Trophoblast cell (in vitro differentiated cells and primary cell): ENCODE data around the gene AGBL4.

Experiments used
- DNase-seq, 2 donors: peaks; one replicate each; pipeline ENCODE4 v3.0.0-alpha.2; 2016
- H2AFZ ChIP-seq: 2 replicates; pipeline ENCODE4 v1.6.1; 2013; ENCODE audit warnings: low read length, moderate library complexity, mild to moderate bottlenecking; ENCODE audit not compliant: insufficient read depth, poor library complexity
- H2AK5ac ChIP-seq: 2 replicates; pipeline ENCODE4 v1.6.1; 2013; ENCODE audit warnings: mild to moderate bottlenecking, low read length
- H2BK120ac ChIP-seq: 2 replicates; pipeline ENCODE4 v1.6.1; 2013; ENCODE audit warnings: low read length, mild to moderate bottlenecking, moderate library complexity; ENCODE audit not compliant: insufficient read depth, poor library complexity
- H2BK12ac ChIP-seq: 2 replicates; pipeline ENCODE4 v1.6.1; 2013; ENCODE audit warnings: mild to moderate bottlenecking, low read length, moderate library complexity
- H2BK5ac ChIP-seq: 2 replicates; pipeline ENCODE4 v1.6.1; 2013; ENCODE audit warnings: low read length, low read depth, moderate library complexity, mild to moderate bottlenecking; ENCODE audit not compliant: poor library complexity
- H3K14ac ChIP-seq: 2 replicates; pipeline ENCODE4 v1.6.1; 2013; ENCODE audit warnings: mild to moderate bottlenecking, low read length
- H3K18ac ChIP-seq: 2 replicates; pipeline ENCODE4 v1.6.1; 2013; ENCODE audit warnings: mild to moderate bottlenecking, low read length
- H3K23ac ChIP-seq: 2 replicates; pipeline ENCODE4 v1.6.1; 2013; ENCODE audit warnings: low read length
- H3K27ac ChIP-seq: 2 replicates; pipeline ENCODE4 v1.5.1; 2013; ENCODE audit warnings: low read depth, mild to moderate bottlenecking, inconsistent platforms, low read length, moderate library complexity
- H3K27me3 ChIP-seq: 2 replicates; pipeline ENCODE4 v1.6.1; 2013; ENCODE audit warnings: inconsistent platforms, mild to moderate bottlenecking, low read length, moderate library complexity; ENCODE audit not compliant: insufficient read depth
- H3K36me3 ChIP-seq, 2 experiments: 1 replicate in 1 of 2; 2 replicates in 1 of 2; pipeline ENCODE4 v1.6.1; 2013; ENCODE audit warnings: low read length in 2 of 2, mild to moderate bottlenecking in 2 of 2, moderate library complexity in 1 of 2; ENCODE audit not compliant: insufficient read depth in 2 of 2, control insufficient read depth in 1 of 2
- H3K4ac ChIP-seq: 2 replicates; pipeline ENCODE4 v1.6.1; 2013; ENCODE audit warnings: low read depth, mild to moderate bottlenecking, low read length, moderate library complexity
- H3K4me1 ChIP-seq, 2 experiments: 1 replicate in 1 of 2; 2 replicates in 1 of 2; pipeline ENCODE4 v1.6.1; 2013; ENCODE audit warnings: low read length in 2 of 2, mild to moderate bottlenecking in 2 of 2, moderate library complexity in 1 of 2; ENCODE audit not compliant: insufficient read depth in 2 of 2, control insufficient read depth in 1 of 2
- H3K4me2 ChIP-seq: 2 replicates; pipeline ENCODE4 v1.6.1; 2013; ENCODE audit warnings: inconsistent platforms, mild to moderate bottlenecking, low read length, moderate library complexity
- H3K4me3 ChIP-seq: 2 replicates; pipeline ENCODE4 v1.5.1; 2013; ENCODE audit warnings: mild to moderate bottlenecking, low read depth, low read length, inconsistent platforms
- H3K79me1 ChIP-seq: one replicate; pipeline ENCODE4 v1.6.1; 2013; ENCODE audit warnings: low read length
- H3K79me2 ChIP-seq: 2 replicates; pipeline ENCODE4 v1.6.1; 2013; ENCODE audit warnings: low read length, mild to moderate bottlenecking; ENCODE audit not compliant: control insufficient read depth, insufficient read depth, poor library complexity
- H3K9ac ChIP-seq: 2 replicates; pipeline ENCODE4 v1.6.1; 2013; ENCODE audit warnings: mild to moderate bottlenecking, low read length
- H3K9me3 ChIP-seq: 2 replicates; pipeline ENCODE4 v1.6.1; 2013; ENCODE audit warnings: low read depth, mild to moderate bottlenecking, control low read depth, inconsistent platforms, low read length; ENCODE audit not compliant: insufficient read depth
- H4K12ac ChIP-seq: 2 replicates; pipeline ENCODE4 v1.6.1; 2013; ENCODE audit warnings: low read depth, mild to moderate bottlenecking, low read length, moderate library complexity
- H4K8ac ChIP-seq: 2 replicates; pipeline ENCODE4 v1.6.1; 2013; ENCODE audit warnings: low read depth, mild to moderate bottlenecking, low read length, moderate library complexity
- H4K91ac ChIP-seq: one replicate; pipeline ENCODE4 v1.6.1; 2013; ENCODE audit warnings: low read depth, mild to moderate bottlenecking, low read length, moderate library complexity
- WGBS: extraction: QIAGEN DNeasy Blood & Tissue Kit; methylation state at CpG from one replicate; pipeline ENCODE4 v1.1.7; 2013; ENCODE audit warnings: missing lambda C conversion rate; ENCODE audit not compliant: insufficient read length, insufficient coverage; ENCODE audit errors: extremely low coverage; 5-methylcytosine and 5-hydroxymethylcytosine counted together

AGBL4 gene

GRCh38 chr1:48979940-48980339, 1043.8 kb downstream of the AGBL4 start:
- H2AFZ ChIP-seq = no peak overlapping the region
- H4K8ac ChIP-seq = no peak overlapping the region
- H3K27me3 ChIP-seq = no peaks in the 10 kb centered on the region
- H3K4me2 ChIP-seq = no peak overlapping the region
- no peak overlapping the region for H2BK5ac ChIP-seq
- H3K18ac ChIP-seq = no peak overlapping the region
- H4K12ac ChIP-seq = no peak overlapping the region
- H3K9me3 ChIP-seq = no peaks in the 10 kb centered on the region
- no peak overlapping the region for H3K9ac ChIP-seq
- no peaks in the 10 kb centered on the region for H3K79me2 ChIP-seq
- no peaks in the 10 kb centered on the region for H3K36me3 ChIP-seq
- H3K14ac ChIP-seq = no peak overlapping the region
- H2BK120ac ChIP-seq = no peak overlapping the region
- WGBS = no CpG with 5 or more reads among the region's 1 CpG
- H3K4ac ChIP-seq = no peak overlapping the region
- no peak overlapping the region for H2AK5ac ChIP-seq
- no peaks in the 10 kb centered on the region for H3K79me1 ChIP-seq
- no peaks in the 10 kb centered on the region for H3K4me1 ChIP-seq
- no peak for DNase-seq
- no peak overlapping the region for H4K91ac ChIP-seq
- no peak overlapping the region for H3K27ac ChIP-seq
- no peak overlapping the region for H3K4me3 ChIP-seq
- H3K23ac ChIP-seq = no peak overlapping the region
- no peak overlapping the region for H2BK12ac ChIP-seq

- no peaks in the 10 kb centered on the region for H3K9me3 ChIP-seq
- no peak overlapping the region for H3K18ac ChIP-seq
- no peak overlapping the region for H2BK5ac ChIP-seq
- no peak overlapping the region for H3K23ac ChIP-seq
- H2AK5ac ChIP-seq = no peak overlapping the region
- no peak overlapping the region for H4K12ac ChIP-seq
- H3K4me2 ChIP-seq = no peak overlapping the region
- no peak for DNase-seq
- H3K4me1 ChIP-seq = no peaks in the 10 kb centered on the region
- no peak overlapping the region for H2AFZ ChIP-seq
- H4K91ac ChIP-seq = no peak overlapping the region
- peak overlapping the region; percentile 63 for H3K9ac ChIP-seq
- H3K14ac ChIP-seq = no peak overlapping the region
- no peak overlapping the region for H3K27ac ChIP-seq
- no peak overlapping the region for H2BK12ac ChIP-seq
- no CpG with 5 or more reads among the region's 2 CpGs for WGBS
- H3K79me2 ChIP-seq = no peaks in the 10 kb centered on the region
- H3K4ac ChIP-seq = no peak overlapping the region
- H2BK120ac ChIP-seq = no peak overlapping the region
- no peak overlapping the region for H3K4me3 ChIP-seq
- H3K79me1 ChIP-seq = no peaks in the 10 kb centered on the region
- H4K8ac ChIP-seq = no peak overlapping the region
- no peaks in the 10 kb centered on the region for H3K27me3 ChIP-seq
- H3K36me3 ChIP-seq = no peaks in the 10 kb centered on the region
These were observed 1045.3 kb downstream of the AGBL4 start for GRCh38 chr1:48978413-48978812.

GRCh38 chr1:48977273-48977672, 1046.5 kb downstream of the AGBL4 start:
- Histone ChIP-seq H4K8ac (no peak overlapping the region), H4K12ac (no peak overlapping the region), H3K79me2 (no peaks in the 10 kb centered on the region), H3K27ac (no peak overlapping the region), H3K27me3 (no peaks in the 10 kb centered on the region), H2AK5ac (no peak overlapping the region), H2BK5ac (no peak overlapping the region), H3K79me1 (no peaks in the 10 kb centered on the region), H3K4me2 (no peak overlapping the region), H3K9me3 (no peaks in the 10 kb centered on the region), H3K18ac (no peak overlapping the region), H3K9ac (no peak overlapping the region), H2BK12ac (no peak overlapping the region), H2BK120ac (no peak overlapping the region), H2AFZ (no peak overlapping the region), H3K4me3 (no peak overlapping the region), H3K36me3 (no peaks in the 10 kb centered on the region), H4K91ac (no peak overlapping the region), H3K23ac (no peak overlapping the region), H3K4ac (no peak overlapping the region), H3K14ac (no peak overlapping the region), H3K4me1 (no peaks in the 10 kb centered on the region)
- DNase-seq = no peak
- no CpG with 5 or more reads among the region's 2 CpGs for WGBS

GRCh38 chr1:48969971-48970370, 1053.8 kb downstream of the AGBL4 start:
- H2AFZ ChIP-seq = no peak overlapping the region
- no peaks in the 10 kb centered on the region for H3K9me3 ChIP-seq
- H2BK5ac ChIP-seq = no peak overlapping the region
- DNase-seq = no peak
- no peaks in the 10 kb centered on the region for H3K79me1 ChIP-seq
- no peaks in the 10 kb centered on the region for H3K4me1 ChIP-seq
- H3K14ac ChIP-seq = no peak overlapping the region
- no peak overlapping the region for H3K23ac ChIP-seq
- H3K27ac ChIP-seq = no peak overlapping the region
- no peak overlapping the region for H2AK5ac ChIP-seq
- H3K4me2 ChIP-seq = no peak overlapping the region
- no CpG with 5 or more reads among the region's 1 CpG for WGBS
- H4K12ac ChIP-seq = no peak overlapping the region
- no peaks in the 10 kb centered on the region for H3K36me3 ChIP-seq
- H3K27me3 ChIP-seq = no peaks in the 10 kb centered on the region
- no peak overlapping the region for H2BK120ac ChIP-seq
- H4K91ac ChIP-seq = no peak overlapping the region
- H3K9ac ChIP-seq = no peak overlapping the region
- no peak overlapping the region for H3K18ac ChIP-seq
- H3K79me2 ChIP-seq = no peaks in the 10 kb centered on the region
- no peak overlapping the region for H3K4ac ChIP-seq
- no peak overlapping the region for H2BK12ac ChIP-seq
- H4K8ac ChIP-seq = no peak overlapping the region
- no peak overlapping the region for H3K4me3 ChIP-seq
